Measurements from ENCODE around the gene ARL15. TPM values are rescaled to one million over a fixed set of nuclear protein-coding genes. Genes with fewer than 3 reads are reported as not detected.

The ARL15 gene
- total and polyA plus RNA-seq, 2 of the 8 experiments (the other 6 are each of a cell fraction or from before 2014, with no cell fraction given) = 9.9 to 21.2 TPM

GRCh38 chr5:54249210-54250028, 61.0 kb downstream of the ARL15 start:
- Histone ChIP-seq H3K36me3 (ENCODE audit: control insufficient read depth in 2 of 4, insufficient read depth in 4 of 4, low read length in 3 of 4) (no peaks in the 10 kb centered on the region; a peak in 1 of 8 replicates), H4K91ac (replicated peaks; ENCODE audit: insufficient read length, low read length) (no peak overlapping the region), H3K4ac (replicated peaks; ENCODE audit: insufficient read length, low read depth, low read length) (no peak overlapping the region), H2AK5ac (ENCODE audit: low read depth, low read length) (no peak overlapping the region), H2BK15ac (ENCODE audit: low read length) (no peak overlapping the region), H2BK120ac (replicated peaks; ENCODE audit: low read depth, low read length) (no peak overlapping the region), H3K9me3 (ENCODE audit: insufficient read depth in 2 of 2, low read depth in 1 of 2, low read length in 1 of 2) (no peaks in the 10 kb centered on the region), H2BK5ac (ENCODE audit: low read depth, low read length) (no peak overlapping the region), H2AFZ (ENCODE audit: low read length) (no peak overlapping the region), H4K20me1 (replicated peaks in 1 of 2; ENCODE audit: control insufficient read depth in 1 of 2, insufficient read depth in 2 of 2, low read length in 2 of 2) (no peaks in the 10 kb centered on the region), H3K9ac (replicated peaks in 1 of 4; ENCODE audit: extremely low read depth in 1 of 4, low read depth in 3 of 4, low read length in 3 of 4) (no peak overlapping the region), H3K4me2 (ENCODE audit: insufficient read depth in 1 of 2, low read depth in 2 of 2, low read length in 2 of 2) (no peak overlapping the region), H3K23ac (ENCODE audit: insufficient read length) (no peak overlapping the region), H3K14ac (ENCODE audit: insufficient read length) (no peak overlapping the region), H3K56ac (replicated peaks; ENCODE audit: insufficient read length, low read depth, low read length) (no peak overlapping the region), H2BK12ac (ENCODE audit: low read depth, low read length) (no peak overlapping the region), H3K4me3 (ENCODE audit: extremely low read depth in 1 of 4, insufficient read depth in 2 of 4, low read depth in 3 of 4, low read length in 4 of 4) (no peak overlapping the region), H3K79me2 (ENCODE audit: control insufficient read depth in 1 of 2, insufficient read depth in 2 of 2, low read length in 2 of 2) (peaks cover 0 to 3% of the 10 kb centered on the region in 2 experiments; a peak in 1 of 4 replicates), H3K27me3 (replicated peaks in 1 of 4; ENCODE audit: control insufficient read depth in 3 of 4, extremely low read depth in 1 of 4, insufficient read depth in 3 of 4, low read length in 3 of 4) (no peaks in the 10 kb centered on the region), H3K27ac (ENCODE audit: low read depth, low read length) (no peak overlapping the region), H3K79me1 (ENCODE audit: low read depth, low read length) (no peaks in the 10 kb centered on the region), H4K5ac (ENCODE audit: insufficient read length, low read depth, low read length) (no peak overlapping the region), H3K23me2 (ENCODE audit: low read depth, low read length) (no peaks in the 10 kb centered on the region), H4K8ac (ENCODE audit: extremely low read depth, insufficient read depth, low read length) (no peak overlapping the region), H3K18ac (ENCODE audit: extremely low read depth, low read length) (no peak overlapping the region), H2BK20ac (ENCODE audit: low read length) (no peak overlapping the region), H3K4me1 (replicated peaks in 1 of 4; ENCODE audit: control insufficient read depth in 3 of 4, insufficient read depth in 4 of 4, low read length in 3 of 4) (no peaks in the 10 kb centered on the region; a peak in 1 of 7 replicates)
- DNase-seq (ENCODE audit: low read depth in 1 of 2, low spot score in 2 of 2) = no peak
- ChIA-PET POLR2A (ENCODE audit: partially characterized antibody) (no interaction called here), CTCF (ENCODE audit: partially characterized antibody) (interaction anchor here (0.8 kb wide), 1 partner anchor 61 kb away, joined by 4 read pairs; the partner anchor contains the start of gene ARL15)
- 81% methylated on average over 4 of the region's 4 CpGs; no CpG with 5 or more reads in 1 of the 2 experiments for WGBS, 2 experiments (ENCODE audit: extremely low coverage in 1 of 2, insufficient coverage in 1 of 2, insufficient read length in 1 of 2, insufficient replicate concordance in 2 of 2, low coverage in 1 of 2, low lambda C conversion rate in 2 of 2, missing lambda C conversion rate in 1 of 2)
- TF ChIP-seq TAF1 (IDR thresholded peaks at IDR 0.05; ENCODE audit: low read depth, low read length) = no peak
- no peak for TF ChIP-seq BCL11A (IDR thresholded peaks at IDR 0.05; ENCODE audit: low read depth in 2 of 2, low read length in 2 of 2)
- TF ChIP-seq MAX (IDR thresholded peaks at IDR 0.05) = no peak
- no peak for TF ChIP-seq HDAC2 (IDR thresholded peaks at IDR 0.05; ENCODE audit: borderline replicate concordance in 1 of 2, low read depth in 2 of 2, low read length in 2 of 2)
- no peak for TF ChIP-seq E2F6 (IDR thresholded peaks at IDR 0.05)
- no peak for TF ChIP-seq JUN (IDR thresholded peaks at IDR 0.05; ENCODE audit: low read depth, low read length)
- TF ChIP-seq SIRT6 (IDR thresholded peaks at IDR 0.05; ENCODE audit: low read length) = no peak
- TF ChIP-seq GTF2F1 (IDR thresholded peaks at IDR 0.05; ENCODE audit: borderline replicate concordance, low read depth, low read length) = no peak
- TF ChIP-seq CHD1 (IDR thresholded peaks at IDR 0.05; ENCODE audit: low read depth, low read length) = no peak
- FAIRE-seq = no peak

Measured in H1 (cell line).